GM08714 (cell line): ENCODE data around the gene LRRC45.
"Not testable (repeated sequence)": the region's sequence is repeated elsewhere in the genome, so short reads cannot be mapped to it uniquely, and the experiment has no call there.

Experiments
- H3K4me3 ChIP-seq: fragments of 200-500 bp; sonication (Bioruptor generic); 2 replicates; pipeline ENCODE4 v1.5.1; 2014; ENCODE audit warnings: mild to moderate bottlenecking, low read length, inconsistent platforms
- ZNF274 ChIP-seq: IDR thresholded peaks from 2 replicates; pipeline ENCODE4 v1.6.1; 2012; ENCODE audit warnings: mild to moderate bottlenecking, low read depth, low read length

LRRC45 gene

DNA sequence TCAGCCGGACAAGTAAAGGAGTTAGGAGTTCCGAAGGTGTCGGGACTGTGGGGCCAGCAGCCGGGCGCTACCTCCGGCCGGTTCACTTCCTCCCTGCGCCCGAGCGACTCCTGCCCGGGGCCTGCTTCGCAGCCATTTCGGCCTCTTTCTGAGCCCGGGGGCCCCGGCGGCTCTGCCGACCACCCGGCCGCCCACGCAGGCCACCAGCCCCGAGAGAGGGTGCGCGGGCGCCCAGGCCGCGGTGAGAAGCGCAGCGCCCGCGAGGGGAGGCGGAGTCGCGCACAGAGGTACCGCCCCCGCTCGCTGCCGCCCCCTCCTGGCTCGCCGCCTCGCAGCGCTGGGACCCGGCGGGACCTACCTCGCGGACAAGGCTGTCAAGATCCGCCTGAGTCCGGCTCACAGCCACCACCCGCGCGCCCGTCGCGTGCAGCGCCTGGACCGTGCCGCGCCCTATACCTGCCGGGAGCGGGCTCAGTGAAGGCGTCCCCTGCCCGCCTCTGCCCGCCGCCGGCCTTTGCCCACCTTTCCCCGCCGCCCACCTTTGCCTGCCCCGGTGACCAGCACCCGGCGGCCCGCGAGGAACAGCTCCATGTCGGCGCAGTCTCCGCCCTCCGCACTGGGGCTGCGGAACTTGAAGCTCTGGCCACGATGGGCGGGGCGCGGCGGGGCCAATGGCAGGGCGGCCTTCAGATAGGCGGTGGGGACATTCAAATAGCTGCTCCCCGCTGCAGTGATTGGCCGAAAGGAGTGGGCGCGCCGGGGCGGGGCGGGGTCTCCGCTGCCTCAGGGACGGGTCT, 14.2 kb downstream of the LRRC45 start, which contains the start of gene DCXR:
TSS of gene DCXR (minus strand) at position 606 of the 797 bp plus-strand sequence. CDS start at position 591, 15 bp downstream.
- no peak for TF ChIP-seq ZNF274
- H3K4me3 ChIP-seq = peak within 1 kb of the TSS; percentile 66; the same call in 1 of the 2 replicates

DNA sequence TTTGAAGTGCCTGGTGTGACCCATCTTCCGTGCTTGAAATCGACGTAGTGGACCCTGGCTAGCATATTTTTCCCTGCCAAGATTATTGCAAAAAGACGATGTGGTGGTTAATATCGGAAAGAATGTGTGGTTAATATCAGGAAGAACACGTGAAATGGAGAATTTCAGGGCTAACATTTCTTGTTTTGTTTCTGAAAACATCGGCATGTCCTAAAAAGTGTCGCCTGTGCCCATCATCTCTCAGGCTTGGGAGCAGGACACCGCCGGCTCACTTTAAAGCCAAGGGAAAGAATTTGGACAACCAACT, 14.7 kb downstream of the LRRC45 start:
- H3K4me3 ChIP-seq = peak overlapping the region; percentile 36; the same call in 1 of the 2 replicates
- TF ChIP-seq ZNF274 = no peak

DNA sequence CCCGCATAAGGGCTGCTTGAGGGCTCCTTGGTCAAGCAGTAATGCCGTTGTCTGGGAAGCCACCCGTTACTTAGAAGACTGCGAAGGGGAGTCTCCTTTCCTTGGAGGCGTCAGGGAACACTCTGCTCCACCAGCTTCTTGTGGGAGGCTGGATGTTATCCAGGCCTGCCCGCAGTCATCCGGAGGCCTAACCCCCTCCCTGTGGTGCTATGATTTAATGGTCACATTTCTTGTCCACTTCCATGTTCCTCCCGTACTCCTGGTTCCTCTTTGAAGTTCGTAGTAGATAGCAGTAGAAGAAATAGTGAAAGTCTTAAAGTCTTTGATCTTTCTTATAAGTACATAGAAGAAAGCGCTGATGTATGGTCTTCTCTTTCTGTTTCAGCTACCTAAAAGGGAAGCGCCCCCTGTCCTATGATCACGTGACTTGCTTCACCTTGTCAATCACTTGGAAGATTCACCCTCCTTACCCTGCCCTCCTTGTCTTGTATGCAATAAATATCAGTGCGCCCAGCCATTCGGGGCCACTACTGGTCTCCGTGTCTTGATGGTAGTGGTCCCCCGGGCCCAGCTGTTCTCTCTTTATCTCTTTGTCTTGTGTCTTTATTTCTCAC, 15.8 kb downstream of the LRRC45 start:
- not testable (repeated sequence) for H3K4me3 ChIP-seq

DNA sequence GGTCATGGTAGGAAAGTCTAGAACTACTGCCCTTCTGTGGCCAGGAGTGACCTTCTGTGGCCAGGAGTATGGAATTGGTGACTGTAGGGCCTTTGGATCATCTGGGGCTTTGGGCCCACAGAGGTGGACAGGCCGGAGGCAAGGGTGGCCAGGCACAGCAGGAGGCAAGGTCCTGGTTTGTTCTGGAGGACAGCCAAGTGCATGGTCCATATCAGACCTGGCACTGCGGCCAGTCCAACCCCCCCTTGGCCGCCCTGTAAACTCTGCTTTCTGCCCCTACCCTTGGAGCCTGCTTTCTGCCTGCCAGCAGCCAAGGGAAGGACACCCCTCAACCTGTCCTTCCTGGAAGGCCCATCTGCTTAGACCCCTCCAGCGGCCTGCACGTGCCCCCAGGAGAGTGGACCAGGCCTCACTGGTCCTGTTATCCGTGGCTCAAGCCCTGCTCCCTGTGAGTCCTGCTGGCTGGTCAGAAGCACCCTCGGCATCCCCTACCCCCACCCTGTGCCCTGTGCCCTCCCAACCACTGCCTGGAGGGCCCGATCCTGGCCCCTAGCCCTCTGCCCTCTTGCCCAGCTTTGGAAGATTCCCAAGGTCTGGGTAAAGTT, 16.7 kb downstream of the LRRC45 start:
- no peak for TF ChIP-seq ZNF274
- no peak overlapping the region for H3K4me3 ChIP-seq

DNA sequence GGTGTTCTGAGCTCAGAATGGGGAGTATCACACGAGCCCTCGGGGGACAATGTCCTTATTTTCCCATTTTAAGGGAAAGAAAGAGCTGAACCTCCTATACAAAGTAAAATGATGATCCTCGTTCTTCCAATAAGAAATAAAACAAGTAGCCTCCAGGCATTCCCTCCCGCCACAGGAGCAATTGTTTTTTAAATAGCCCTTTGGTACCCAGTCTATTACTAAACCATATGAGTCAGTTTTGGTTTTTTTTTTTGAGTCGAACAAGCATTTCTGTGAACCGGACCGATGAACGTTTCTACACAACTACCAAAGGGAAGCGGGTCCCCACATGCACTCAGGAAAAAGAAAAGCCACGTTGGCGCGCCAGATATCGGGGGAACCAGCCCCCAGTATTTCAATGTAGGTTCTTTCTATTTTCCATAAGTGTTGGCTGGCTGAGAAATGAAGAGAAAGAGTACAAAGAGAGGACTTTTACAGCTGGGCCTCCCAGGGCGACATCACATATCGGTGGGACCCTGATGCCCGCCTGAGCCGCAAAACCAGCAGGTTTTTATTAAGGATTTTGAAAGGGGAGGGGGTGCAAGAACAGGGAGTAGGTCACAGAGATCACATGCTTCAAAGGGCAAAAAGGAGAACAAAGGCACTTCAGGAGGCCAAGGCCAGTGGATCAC, 18.2 kb downstream of the LRRC45 start:
- no peak for TF ChIP-seq ZNF274
- H3K4me3 ChIP-seq = no peak overlapping the region

DNA sequence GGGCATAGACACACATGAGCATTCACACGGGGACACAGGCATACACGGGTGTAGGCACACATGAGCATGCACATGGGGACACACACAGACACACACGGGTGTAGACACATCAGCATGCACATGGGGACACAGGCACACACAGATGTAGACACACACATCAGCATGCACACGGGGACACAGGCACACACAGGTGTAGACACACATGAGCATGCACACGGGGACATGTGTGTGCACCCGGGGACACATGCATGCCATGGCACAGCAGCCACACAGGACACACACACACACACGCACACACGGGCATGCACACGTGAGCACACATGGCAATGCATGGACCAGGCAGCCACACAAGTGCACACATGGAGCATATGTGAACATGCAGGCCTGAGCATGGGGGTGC, 19.5 kb downstream of the LRRC45 start:
- TF ChIP-seq ZNF274 = no peak
- H3K4me3 ChIP-seq = no peak overlapping the region

DNA sequence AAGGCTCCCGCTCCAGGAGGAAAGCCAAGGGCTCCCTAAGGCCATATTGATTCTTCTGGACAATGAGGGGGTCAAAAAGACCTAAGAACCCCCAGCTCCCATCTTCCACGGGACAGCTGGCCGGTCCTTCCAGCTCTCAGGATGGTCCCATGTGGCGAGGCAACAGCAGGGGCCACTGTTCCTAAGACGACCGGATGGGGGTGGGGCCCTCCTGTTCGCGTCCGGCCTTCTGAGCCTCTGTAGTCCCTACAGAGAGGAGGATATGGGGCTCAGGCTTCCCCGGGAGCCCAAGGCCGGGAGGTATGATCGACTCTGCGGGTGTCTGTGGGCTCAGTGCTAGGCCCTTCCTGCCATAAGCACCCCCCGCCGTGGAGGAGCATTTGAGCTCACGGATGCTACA, 20.4 kb downstream of the LRRC45 start:
- no peak for TF ChIP-seq ZNF274
- no peak overlapping the region for H3K4me3 ChIP-seq

DNA sequence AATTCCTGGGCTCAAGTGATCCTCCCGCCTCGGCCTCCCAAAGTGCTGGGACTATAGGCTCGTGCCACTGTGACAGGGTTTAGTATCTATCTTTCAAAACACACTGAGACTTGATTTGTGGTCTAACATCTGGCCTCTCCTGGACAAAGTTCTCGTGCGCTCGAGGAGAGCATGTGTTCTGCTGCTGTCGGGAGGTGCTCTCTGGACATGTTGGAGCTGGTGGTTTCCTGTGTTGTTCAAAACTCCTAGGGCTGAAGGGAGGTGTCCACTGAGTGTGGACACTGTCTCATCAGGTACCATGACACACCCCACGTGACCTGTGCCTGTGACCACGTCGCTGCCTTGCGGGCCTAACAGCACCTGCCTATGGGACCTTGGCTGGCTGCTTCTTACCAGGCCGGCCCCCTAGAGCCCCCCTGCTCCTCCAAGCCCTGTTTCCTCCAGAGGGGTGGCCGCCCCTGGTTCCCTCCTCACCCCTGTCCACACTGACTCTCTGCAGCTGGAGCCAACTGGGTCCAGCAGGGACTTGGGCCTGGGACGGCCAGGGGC, 22.9 kb downstream of the LRRC45 start:
- no peak for TF ChIP-seq ZNF274

DNA sequence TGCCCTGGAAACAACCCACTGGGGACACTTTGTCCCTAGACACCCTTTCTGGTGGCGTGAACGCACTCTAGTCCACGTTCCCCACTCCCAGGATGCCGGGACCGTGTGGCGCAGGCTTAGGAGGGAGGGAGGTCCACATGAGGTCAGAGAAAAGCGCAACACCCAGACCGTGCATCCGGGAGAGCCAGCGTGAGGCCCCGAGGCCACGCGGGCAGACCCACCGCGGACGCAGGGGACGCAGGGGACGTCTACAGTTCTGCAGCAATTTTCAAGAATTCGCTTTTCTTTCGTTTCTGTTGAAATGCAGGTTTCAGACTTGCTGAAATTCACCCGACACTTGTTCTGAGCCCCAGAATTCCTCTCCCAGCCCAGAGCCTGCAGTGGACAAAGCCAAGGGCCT, 23.8 kb downstream of the LRRC45 start:
- TF ChIP-seq ZNF274 = no peak
- H3K4me3 ChIP-seq = no peak overlapping the region

More for the DNA sequence above, 22.9 kb downstream of the LRRC45 start:
- no peak overlapping the region for H3K4me3 ChIP-seq

DNA sequence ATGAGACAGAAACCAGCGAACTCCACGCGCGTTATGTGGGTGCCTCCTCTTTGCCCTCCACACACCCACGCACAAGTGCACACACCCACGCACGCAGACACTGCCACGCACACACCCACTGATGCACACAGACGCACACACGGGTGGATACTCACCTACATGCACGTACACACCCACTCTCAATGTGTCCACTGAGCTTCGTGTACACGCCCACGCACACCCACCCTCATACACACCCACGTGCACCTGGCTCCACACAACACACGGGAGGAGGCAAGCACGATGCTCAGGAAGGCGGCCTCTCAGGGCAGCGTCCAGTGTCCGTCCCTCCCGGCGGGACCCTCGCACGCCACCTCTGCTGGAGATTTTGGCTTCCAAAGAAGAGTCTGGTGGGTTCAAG, 24.3 kb downstream of the LRRC45 start:
- H3K4me3 ChIP-seq = no peak overlapping the region
- no peak for TF ChIP-seq ZNF274

DNA sequence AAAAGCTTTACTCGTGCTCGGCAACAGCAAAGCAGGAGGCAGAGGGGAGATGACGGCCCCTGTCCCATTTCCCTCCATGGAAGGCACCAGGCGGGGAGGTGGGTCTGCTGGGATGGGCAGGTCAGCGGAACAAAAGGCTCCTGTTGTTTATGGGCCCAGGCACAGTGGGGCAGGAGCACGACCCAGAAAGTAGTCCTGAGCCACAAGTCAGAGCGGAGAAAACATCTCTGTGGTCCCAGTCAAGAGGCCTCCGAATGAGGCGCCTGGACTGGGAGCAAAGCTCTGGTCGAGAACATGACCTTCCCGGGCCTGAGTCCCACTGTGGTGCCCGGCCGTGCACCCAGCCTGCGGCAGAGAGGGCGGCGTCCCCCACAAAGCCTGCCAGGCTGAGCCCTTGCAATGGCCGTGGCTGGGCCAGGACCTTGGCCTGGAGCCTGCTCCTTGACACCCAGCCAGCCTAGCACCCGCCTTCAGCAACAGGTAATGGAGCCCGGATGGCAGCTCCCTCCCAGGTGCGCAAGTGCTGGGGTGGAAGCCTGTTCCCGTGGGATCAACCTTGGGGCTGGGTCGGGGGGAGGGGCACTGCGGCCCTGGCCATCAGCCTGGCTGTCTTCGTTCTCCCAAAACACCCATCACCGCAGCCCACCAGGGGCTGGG, 24.9 kb downstream of the LRRC45 start:
- TF ChIP-seq ZNF274 = no peak

DNA sequence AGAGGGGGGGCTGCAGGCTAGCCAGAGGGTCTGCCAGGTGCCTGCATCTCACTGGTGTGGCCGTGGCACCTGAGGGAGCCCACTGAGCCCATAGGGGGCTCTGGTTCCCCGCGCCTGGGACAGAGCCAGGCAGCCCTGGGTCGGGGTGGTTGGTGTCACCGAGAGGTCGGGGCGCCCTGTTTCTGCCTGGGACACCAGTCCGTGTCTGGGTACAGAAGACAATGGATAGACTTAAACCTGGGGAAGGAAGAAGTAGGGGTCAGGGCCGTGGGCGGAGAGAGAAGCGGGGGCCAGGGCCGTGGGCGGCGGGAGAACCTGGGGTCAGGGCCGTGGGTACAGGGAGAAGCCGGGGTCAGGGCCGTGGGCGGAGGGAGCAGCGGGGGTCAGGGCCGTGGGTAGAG, 25.5 kb downstream of the LRRC45 start:
- TF ChIP-seq ZNF274 = no peak
- H3K4me3 ChIP-seq = no peak overlapping the region

More for the DNA sequence above, 24.9 kb downstream of the LRRC45 start:
- H3K4me3 ChIP-seq = no peak overlapping the region

DNA sequence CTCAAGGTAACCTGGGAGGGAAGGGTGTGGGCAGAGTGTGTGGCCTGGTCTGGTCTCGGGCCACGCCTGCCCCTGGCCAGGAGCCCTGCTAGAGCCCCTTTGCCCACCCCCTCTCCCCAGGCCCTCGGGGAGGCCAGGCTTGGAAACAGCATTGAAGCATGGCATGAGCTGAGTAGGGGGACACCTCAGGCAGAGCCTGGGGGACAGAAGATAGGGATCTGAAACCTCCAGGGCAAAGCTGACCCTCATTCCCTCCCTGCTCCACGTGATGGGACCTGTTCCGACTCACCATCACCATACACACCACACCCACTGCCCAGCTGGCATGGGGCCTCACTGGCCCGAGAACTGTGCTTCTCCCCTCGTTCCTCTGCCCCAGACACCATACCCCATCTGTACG, 26.0 kb downstream of the LRRC45 start:
- no peak for TF ChIP-seq ZNF274
- H3K4me3 ChIP-seq = no peak overlapping the region

DNA sequence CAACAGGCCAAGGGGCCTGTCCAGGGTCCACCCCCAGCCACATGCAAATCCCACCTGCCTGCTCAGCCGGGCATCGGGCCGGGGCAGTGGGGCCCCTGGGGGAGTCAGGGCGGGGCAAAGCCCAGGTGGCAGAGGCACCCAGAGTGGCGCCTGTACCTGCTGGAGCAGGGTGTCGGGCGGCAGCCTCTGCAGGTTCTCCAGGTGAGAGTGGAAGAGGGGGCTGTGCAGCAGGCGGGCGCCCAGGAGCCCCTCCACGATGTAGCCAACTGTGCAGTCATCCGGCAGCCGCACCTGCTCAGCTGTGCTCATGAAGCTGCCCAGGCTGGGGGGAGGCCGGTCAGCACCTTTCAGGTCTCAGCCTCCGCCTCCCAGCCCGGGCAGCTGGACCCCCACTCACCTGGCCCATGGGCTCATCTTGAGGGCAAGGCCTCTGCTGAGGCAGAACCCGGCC, 26.4 kb downstream of the LRRC45 start:
- no peak for TF ChIP-seq ZNF274
- H3K4me3 ChIP-seq = no peak overlapping the region
